ENCODE data around the gene ZIC4.

Gene ZIC4

DNA sequence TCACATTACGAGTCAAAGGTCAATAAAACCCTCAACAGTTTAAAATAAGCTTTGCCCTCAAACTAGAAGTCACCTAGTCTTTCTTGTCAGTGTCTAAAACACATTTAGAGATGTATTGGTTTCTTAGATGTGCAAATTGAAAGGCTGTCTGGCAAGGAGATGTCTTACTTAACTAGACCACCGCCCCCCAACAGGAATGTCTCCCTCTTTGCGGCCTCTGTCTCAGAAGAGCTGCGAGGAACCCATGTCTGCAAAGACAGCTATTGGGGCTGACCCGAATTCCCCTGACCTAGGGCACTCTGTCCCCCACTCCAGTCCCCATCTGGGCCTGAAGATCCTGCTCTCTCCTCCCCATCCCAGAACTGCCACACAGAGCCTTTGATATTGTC lies 46.3 kb downstream of the ZIC4 start:
- no peak for DNase-seq
- in situ Hi-C loops (cut with MboI; ENCODE audit: low pct_unique_long_range_greater_than_20kb, low sequenced_read_pairs), result no loop called here

DNA sequence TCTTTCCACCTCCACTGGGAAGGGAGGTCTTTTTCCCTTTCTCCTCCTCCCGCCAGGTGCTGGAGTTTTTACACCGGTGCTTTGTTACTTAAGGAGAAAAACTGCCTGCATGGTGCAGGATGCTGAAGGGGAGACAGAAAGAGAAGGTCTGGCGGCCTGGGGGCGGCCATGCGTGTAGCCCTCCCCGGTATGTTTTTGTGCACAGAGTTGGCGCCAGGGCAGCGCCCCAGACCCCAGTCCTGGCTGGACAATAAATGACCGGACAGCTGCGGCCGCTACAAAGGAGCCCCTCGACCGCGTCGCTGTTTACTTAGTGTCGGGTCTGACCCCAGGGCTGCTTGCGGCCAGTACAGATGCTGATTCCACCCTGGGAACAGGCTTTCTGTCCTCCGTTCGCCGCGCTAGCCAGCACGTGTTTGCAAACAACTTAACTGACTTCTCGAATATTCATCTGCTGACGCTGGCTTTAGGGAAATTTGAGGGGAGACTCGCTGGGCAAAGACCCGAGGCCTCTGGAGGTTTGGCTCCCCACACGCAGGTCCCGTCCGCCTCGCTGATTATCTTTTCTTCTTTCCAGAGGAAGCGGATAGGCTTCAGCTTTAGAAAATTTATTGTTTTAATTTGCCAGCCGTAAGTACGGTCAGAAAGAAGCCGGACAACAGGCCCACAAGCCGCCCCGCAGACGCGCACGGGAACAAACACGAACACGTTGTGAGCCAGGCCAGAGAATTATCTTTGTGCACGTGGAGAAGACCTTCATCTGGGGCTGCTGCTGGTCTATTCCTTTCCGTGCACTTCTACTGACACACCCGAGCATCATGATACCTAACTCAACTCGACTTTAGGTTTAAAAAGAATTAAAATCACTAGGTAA lies 46.9 kb downstream of the ZIC4 start:
- in situ Hi-C loops (cut with MboI; ENCODE audit: low pct_unique_long_range_greater_than_20kb, low sequenced_read_pairs), result no loop called here
- DNase-seq, result no peak

DNA sequence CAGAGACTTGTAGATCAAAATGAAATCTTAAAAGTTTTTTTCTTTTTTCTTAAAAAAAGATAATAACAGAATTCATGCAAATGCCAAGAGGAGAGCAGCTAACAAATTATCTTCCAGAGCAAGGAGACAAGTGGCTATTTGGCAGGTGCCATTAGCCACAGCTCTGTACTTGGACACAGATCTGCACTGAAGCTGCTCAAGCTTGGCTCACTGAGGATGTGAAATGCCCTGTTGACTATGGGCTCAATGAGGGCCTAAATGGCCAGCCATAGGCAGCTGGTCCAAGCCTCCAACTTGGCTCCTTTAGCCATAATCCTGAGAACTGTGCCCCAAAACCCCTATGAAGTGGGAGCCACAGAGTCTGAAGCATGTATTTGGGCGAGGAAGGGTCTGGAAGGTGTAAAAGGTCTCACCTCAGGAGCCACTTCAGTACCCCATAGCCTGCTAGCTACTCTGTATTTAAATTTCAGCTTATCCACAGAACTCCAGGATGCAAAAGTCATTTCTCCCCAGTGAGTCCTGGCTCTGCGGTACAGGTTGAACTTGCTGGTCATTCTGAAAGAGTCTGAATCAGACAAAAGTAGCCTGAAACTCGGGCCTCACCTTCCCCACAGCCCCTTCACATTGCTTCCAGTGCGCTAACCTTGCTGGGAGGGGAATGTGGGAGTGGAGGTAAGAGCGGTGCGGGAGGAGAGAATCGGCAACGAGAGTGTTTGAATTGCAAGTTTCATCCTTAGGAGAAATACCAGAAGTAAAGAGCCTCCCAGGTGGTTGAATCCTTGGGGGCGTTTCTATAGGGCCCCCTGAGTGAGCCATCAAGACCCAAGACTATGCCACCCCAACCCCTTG lies 48.0 kb downstream of the ZIC4 start:
- DNase-seq, result no peak
- in situ Hi-C loops (cut with MboI; ENCODE audit: low pct_unique_long_range_greater_than_20kb, low sequenced_read_pairs), result no loop called here

DNA sequence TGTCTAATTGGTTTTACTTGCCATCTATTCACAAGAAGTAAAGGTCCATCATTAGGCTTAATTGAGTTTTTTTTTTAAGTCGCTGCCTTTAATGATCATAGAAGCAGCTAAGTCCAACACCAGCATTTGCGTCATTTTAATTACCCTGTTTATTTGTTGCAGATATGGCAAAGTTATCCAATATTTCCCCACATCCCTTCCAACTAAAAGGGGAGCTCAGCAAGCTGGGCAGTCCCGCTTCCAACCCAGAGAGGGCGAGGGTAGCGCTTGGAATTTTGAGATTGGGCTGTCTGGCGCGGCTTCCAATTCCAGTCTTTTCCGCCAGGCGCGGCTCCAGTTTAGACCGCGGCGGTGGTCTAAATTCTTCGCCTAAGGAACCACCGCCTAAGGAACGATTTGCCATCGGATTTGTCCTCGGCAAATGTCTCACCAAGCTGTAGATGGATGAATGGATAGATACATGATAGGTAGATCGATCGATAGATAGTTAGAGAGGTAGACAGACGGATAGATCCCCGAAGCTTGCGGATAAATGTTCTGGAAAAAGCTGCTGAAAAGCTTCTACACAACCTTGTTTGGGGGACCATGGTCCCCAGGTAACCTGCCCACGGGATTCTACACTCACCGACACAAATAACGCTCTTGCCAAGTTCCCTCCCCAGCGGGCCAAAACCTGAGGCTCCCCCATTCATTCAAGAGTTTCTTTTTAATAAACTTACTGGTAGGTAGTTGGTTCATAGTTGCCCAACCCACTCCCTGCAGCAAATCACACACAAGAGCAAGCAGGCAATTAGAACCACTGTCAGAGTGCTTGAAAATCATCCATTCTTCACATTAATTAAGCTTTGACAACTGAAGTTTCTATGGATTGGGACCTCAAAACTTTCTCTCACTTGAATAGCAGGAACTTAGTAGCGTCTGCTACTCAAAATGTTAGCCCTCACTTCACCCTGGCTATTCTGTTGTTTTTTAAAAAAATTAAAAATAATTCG lies 49.1 kb downstream of the ZIC4 start:
- in situ Hi-C loops (cut with MboI; ENCODE audit: low pct_unique_long_range_greater_than_20kb, low sequenced_read_pairs), result no loop called here
- DNase-seq, result no peak

DNA sequence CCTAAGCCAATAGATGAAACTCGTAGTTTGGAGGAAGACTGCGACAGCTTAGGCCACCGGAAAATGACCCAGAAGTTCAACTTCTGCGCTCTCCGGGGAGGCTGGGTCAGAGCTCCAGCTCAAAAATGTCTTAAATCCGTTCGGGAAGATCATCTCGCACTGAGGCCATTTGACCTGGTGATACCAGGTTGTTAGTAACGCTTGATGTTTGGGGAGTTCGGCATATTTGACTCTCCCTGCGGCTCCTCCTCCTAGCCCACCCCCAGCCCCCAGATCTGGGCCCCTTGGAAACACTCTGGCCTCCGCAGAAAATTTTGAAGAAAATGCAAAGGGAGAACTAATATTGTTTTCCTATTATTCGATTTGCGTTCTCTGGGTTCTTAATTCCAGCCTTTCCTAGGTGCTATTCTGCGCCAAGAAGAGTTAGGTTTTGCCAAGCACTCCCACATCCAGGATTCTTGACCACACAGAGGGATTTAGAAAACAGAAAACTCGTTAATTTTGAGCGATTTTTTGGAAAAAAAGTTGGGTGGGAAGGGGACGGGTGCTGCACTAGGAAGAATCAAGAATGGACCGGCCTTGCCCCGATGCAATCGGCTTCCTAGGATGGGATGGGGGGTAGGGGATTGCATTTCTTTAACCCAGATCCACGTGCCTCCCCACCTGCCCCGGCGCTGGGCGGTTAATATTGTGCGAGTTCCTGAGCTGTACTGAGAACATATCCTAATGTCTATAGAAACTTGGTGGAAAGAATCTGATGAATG lies 50.0 kb downstream of the ZIC4 start:
- no peak for DNase-seq
- in situ Hi-C loops (cut with MboI; ENCODE audit: low pct_unique_long_range_greater_than_20kb, low sequenced_read_pairs), result no loop called here

DNA sequence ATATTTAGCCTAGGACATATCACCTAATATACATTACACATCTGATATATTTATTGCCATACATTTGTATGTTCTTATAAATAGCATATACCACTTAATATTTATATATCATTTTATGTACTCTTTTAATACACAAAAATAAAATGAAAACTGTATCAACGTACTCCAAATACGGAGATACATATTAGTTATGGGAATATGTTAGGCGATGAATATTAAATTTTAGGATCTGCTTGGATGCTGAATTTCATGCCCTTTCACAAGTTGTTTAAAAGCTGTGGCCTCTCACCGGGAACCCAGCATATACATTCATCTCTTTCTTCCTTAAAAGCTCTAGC lies 50.6 kb downstream of the ZIC4 start:
- in situ Hi-C loops (cut with MboI; ENCODE audit: low pct_unique_long_range_greater_than_20kb, low sequenced_read_pairs), result no loop called here
- DNase-seq, result no peak

DNA sequence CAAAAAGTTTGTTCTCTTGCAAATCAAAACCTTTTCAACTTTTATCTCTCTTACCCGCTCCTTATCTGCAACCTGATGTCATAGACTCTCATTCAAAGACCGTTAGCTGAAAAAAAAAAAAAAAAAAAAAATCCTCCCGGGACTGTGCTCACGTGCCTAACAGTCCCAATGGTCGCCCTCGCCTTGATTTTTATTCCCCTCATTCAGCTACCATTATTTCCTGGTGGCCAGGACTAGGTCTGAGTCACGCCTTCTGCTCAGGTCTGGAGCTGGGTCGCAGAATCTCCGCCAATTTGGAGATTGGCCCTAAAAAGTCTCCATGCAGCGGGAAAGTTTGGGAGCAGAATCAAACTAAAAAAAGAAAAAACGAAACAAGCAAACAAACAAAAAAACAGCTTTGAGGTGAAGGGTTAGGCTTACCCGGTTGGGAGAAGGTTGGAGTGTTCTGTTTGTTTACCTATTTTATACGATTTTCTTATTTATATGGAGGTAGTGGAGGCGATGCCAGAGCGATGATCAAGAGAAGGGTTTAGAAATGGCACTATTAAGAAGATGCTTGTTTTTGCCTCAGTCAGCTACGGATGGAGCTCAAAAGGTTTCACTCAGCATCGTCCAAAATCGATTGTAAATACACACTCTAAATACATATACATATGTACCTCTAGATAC lies 51.1 kb downstream of the ZIC4 start:
- DNase-seq, result no peak
- in situ Hi-C loops (cut with MboI; ENCODE audit: low pct_unique_long_range_greater_than_20kb, low sequenced_read_pairs), result no loop called here

DNA sequence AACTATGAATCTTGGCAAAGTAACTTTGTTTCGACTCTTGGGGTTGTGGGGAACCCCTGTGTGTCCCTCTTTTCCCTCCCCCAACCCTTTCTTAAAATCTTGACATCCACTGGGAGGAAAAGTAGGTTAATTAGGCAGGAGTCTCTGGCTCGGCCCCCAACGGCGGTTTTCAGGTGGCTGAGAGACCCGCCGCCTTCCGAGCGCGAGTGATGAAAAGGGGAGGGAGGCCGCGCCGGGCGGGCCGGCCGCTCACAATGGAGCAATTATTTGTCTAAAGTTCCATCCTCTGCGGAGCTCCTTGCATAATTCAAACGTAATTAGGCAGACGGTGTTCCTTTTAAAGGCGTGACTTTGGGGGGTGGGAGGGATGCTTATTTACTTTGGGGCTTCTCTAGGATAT lies 51.7 kb downstream of the ZIC4 start:
- no peak for DNase-seq
- in situ Hi-C loops (cut with MboI; ENCODE audit: low pct_unique_long_range_greater_than_20kb, low sequenced_read_pairs), result no loop called here

DNA sequence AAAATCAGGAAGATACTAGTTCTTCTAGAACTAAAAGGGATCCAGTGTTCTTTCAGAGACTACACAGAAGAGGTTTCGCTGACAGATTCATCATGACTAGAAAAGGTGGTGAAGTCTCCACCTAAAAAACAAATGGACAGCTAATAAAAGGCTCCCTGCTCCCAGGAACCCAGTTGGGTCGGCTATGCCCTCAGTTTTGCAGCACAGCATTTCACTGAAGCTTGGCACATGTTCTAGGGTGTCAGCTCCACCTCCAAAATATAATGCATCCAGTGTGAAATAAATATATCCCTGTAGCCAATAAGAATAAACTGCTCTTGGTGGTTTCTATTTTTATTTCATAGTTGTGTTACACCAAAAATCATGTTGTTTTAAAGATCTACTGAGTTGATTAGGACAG lies 55.0 kb downstream of the ZIC4 start:
- in situ Hi-C loops (cut with MboI; ENCODE audit: low pct_unique_long_range_greater_than_20kb, low sequenced_read_pairs), result no loop called here
- no peak for DNase-seq

DNA sequence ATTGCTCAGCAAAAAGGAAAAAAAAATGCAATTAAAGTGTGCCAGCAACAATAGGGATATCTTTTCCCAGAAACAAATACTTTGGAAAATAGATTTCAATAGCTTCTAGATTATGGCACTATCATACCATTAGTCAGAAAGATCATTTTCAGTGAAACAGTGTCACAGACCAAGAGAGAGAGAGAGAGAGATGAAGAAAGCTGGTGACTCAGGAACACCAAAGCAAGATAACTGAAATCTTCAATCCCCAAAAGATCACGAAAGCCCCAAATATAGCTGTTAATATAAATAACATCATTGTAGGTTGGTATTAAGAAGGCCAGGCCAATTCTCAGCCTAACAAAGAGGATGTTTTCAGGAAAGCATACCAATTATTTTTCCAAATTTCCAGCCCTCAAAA lies 57.4 kb downstream of the ZIC4 start:
- in situ Hi-C loops (cut with MboI; ENCODE audit: low pct_unique_long_range_greater_than_20kb, low sequenced_read_pairs), result no loop called here
- DNase-seq, result no peak

DNA sequence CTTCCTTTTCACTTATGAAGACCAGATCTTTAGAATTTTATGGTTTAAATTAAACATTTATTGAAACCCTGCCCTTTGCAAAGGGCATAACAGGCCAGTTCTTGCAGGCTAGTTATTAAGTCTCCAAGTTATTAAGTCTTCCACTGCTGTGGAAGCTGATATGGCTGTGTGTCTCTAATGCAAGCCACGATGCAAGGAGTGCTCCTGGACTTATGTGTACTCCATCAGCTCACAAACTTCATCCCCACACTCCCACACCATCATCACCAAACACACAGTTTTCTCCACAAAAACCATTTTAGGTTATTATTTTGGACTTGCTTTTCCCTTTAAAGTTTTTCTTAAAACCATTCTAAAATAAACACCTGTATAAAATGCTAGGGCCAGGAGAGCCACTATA lies 62.4 kb downstream of the ZIC4 start:
- no peak for DNase-seq
- in situ Hi-C loops (cut with MboI; ENCODE audit: low pct_unique_long_range_greater_than_20kb, low sequenced_read_pairs), result no loop called here

DNA sequence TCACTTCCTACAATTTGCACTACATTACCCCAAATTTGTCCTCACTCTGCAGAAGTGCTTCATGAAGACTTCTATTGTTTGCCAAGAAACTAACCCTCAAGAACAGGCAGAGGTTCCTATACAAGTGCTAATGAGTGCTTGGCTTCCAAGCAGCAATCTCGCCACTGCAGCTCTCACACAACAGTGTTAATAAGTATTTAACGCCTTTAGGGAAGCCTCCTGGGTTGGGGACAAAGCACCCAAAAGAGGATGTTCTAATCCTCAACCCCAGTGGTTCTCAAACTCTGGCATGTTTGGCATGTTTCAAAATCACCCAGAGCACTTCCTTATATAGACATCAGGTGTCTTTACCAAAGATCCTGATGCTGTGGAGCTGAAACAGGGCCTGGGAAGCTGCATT lies 64.6 kb downstream of the ZIC4 start:
- in situ Hi-C loops (cut with MboI; ENCODE audit: low pct_unique_long_range_greater_than_20kb, low sequenced_read_pairs), result no loop called here
- DNase-seq, result no peak

DNA sequence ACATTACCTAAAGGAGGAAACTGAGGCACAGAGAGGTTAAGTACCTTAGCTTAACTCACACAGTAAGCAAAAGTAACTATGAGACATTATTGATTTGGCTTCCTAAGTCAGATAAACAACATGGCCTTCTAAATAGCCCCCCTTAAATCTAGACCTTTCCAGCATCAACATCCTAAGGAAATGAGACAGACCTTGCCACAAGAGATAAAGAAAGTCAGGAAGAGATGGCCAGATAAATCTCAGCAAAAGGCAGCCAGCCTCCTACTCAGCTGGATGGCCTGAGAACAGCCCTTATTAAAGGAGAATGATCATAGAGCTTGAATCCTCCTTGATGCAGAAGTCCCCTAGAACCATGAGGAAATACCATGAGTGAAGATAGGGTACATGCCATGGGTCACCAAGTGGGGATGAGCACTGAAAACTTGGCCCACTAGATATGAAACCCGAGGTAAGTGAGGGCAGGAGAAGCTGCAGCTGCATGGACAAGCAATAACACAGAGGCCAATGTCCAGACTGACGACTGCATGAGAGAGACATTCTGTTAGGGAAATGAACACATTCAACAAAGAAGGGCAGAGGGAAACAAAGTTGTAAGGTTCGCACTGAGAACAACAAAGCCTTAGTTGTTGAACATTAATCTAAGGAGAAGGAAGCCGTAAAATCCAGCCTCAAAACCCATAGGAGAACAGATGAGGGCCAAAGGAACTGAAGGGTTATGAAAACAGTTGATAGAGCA lies 69.6 kb downstream of the ZIC4 start:
- DNase-seq, result no peak
- in situ Hi-C loops (cut with MboI; ENCODE audit: low pct_unique_long_range_greater_than_20kb, low sequenced_read_pairs), result no loop called here
